Eye (tissue), 1 donor: ENCODE measurements around the gene CPO.

Source experiments
- DNase-seq: peaks from one replicate; pipeline ENCODE4 v3.0.0-alpha.2; 2015

Gene CPO

DNA sequence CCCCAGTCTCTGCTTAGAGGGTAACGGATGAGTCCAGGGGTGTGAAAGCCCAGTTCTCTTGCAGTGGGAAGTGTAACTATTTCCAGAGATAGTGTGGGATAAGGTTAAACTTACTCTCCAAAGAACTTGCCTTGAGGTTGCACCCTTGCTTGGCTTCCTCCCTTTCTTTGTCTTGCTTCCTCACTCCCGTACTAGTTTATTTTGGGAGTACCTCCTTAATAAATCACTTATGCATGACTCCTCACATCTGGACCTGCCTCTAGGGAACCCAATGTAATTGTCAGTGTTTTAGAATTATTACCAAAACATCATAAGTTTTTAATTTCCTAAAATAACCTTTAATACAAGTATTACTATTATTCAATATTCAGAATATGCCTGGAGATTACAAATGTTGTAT is 35.2 kb downstream of the CPO start:
- no peak for DNase-seq

DNA sequence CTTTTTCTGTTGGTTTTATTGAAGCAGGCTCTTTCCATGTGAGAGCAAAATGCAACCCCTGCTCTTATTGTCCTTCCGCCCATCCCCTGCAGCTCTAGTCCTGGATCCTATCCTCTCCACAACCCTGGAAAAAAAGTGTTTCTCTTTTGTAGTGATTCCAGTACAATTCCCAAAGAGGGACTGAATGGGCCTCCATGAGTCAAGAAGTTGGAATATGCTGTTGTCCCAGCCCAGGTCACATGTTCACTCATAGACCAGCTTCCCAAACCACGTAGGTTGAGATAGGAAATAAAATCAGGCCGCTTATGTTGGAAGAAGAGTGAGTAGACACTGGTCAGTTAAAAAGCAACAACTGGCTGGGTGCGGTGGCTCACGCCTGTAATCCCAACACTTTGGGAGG is 39.4 kb downstream of the CPO start:
- DNase-seq, result no peak

DNA sequence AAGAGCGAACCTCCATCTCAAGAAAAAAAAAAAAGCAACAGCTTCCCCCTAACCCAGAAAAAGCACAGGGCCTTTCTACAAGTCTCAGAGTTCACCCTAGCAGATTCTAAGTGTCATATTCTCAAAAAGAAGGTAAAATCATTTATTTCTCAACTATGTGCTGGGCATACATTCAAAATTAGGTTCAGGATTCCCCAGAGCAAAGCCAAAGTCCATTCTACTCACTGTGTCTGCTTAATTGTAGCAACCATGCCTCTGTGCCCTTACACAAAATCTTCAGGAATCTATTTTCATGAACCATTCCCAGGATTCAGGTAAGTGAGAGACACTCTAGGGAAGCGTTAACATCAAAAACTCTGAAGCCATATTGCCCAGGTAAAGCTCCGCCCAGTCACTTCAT is 40.0 kb downstream of the CPO start:
- no peak for DNase-seq

DNA sequence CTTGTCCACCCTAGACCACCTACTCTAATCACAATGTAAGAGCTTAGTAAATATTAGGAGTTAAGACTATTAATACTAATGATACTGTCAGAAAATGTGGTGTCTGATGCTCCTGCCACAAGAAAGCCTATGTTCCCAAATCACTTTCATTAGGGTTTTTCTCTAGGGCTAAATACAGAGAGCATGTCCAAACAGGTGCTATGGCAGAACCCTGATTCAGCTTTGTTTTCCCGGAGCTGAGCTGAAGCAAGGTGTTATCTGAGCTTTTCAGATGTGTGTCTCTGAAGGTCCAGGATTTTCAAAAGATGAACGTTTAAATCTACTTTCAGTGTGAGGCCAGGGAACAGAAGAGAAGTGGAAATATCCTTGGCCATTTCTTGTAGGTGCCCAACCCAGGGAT is 40.6 kb downstream of the CPO start:
- no peak for DNase-seq

DNA sequence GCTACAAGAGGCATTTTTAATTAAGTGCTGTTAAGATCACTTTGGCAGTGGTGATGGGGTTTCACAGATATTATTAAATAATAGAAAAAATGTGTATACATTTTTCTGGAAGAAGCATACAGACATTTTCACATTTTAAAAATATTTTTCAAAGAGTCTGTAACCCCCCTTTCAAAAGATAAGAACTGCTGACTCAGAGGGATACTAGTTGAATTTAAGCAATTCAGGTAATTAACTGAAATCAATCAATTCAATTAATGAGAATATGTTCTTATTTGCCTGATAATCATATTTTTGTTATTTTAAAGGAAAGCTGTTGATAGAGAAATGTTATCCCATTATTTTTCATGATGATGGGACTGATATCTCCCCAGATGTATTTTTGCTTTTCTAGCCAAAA is 41.1 kb downstream of the CPO start:
- DNase-seq, result no peak

DNA sequence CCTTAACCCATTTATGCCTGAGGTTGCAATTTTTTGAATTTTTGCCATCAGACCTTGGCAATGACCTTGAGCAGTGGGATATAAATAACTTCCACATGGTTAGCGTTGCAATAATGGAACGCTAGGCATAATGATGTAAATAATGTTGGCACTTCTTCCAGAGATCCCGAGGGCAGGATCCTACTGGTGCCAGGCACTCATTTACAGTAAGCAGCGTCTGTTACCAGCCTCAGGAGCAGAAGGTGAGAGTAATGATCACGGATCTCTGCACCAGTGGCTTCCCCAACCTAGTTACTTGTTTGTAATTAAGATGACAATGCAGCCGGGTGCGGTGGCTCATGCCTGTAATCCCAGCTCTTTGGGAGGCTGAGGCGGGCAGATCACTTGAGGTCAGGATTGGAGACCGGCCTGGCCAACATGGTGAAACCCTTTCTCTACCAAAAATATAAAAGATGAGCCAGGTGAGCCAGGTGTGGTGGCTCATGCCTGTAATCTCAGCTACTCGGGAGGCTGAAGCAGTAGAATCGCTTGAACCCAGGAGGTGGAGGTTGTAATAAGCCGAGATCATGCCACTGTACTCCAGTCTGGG is 41.9 kb downstream of the CPO start:
- DNase-seq, result peak; percentile 27

DNA sequence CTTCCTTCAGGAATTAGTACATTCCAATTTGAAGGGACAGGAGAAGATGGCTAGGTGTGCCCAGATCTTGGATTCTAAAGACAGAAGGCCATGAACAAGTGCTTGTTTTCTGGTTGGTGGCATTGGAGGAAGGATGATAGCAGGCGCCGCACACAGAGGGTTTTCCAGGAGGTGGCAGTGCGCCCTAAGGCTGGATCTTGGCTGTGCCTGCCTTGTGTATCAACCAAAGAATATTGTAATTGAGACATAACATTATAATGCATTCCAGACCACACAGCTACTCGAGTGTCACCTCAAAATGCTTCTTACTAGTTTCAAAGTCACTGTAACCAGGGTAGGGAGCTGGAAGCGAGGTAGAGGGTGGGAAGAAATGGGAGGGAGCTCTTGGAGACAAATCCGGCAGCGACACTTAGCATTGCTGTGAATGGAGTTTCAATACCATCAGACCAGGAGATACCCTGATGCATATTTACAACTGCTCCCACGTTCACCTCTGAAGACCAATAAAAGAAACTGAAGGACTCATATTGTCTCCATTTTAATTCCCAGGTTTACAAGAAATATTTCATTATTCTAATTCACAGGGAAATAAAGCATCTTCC is 42.5 kb downstream of the CPO start:
- DNase-seq, result peak; percentile 92

DNA sequence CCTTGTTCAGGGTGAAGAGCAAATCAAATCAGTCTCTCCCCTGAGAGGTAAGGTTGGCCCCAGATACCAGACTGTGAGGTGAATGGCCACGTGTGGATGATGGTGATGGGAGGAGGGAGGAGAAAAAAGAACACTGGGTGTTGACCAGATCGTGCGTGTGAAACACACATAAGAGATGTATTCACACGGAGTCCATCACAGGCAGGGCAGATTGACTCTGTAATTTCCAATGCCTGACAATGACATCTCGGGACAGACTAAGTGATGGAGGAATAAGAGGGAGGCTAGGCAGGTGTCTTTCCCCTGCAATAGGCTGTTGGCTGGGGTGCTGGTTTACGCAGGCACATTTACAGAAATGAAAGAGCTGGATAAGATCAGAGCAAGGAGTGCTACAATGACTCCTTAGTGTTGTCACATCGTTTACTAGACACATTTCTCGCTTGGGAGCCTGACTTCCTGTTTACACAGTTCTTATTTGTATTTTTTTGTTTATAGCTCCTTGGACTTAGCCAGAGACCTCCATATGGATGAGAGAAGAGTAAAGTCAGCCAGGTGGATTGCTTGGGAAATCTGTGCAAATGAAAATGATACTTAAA is 43.1 kb downstream of the CPO start:
- no peak for DNase-seq

DNA sequence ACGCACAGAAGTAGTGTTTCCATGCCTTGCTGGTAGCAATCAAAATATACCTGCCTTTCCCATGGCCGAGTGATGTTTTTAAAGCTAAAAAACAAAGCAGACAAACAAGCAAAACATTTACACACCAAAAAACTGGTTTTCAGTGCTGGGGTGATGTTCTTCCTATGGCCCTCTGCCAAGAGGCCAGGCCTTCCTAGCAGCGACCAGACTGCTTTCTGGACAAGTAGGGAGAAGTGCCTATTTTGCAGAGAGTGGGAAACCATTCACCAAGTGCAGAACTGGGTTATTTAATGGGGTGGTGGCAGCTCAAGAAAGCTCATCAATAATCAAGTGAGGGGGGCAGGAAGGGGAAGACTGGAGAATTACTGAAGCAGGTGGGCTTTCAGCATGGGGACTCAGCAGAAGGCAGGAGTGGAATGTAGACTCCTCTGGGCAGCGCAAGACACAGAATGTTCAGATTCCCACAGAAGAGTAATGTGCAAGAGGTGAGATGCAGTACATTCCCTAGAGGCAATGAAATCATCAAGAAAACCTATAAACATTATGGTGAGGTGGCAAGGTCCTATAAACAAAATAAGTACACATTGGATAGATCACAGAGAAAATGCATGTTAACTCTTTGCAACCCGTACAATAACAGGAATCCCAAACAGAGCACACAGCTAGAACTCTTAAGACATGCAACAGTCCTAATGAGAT is 44.0 kb downstream of the CPO start:
- no peak for DNase-seq

DNA sequence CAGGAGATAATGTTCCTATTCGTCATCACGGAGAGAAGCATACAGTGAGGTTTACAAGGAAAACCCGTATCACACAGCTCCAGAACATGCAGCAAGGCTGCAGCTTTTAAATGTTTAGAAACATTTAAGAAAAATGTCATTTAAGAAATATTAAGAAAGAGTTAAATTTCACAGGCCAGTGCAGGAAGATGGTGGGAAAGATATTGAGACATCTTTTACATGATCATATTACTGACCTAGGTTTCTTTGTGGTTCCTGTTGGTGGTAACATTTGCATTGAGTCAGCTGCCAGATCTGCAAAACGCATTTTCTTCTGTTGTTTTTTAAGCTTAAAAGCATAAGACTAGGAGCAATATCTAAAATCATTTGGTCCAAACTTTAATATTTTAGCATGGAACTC is 44.9 kb downstream of the CPO start:
- no peak for DNase-seq

DNA sequence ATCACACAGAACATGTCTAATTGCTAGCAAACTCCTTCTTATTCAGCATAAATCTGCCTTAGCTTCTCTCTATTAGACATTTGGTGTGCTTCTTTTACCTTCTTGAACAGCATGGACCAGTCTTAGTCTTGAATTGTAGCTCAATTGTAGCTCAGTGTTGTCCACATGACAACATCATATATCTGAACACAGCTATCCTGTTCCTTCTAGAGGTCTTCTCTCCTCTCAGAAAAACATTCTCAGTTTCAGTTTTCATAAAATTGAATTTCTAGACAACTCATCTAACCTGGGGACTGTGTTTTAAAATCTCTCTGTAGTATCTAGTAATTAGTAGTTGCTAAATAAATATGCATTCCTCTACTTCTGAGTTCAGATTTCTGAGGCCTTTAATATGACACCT is 47.6 kb downstream of the CPO start:
- DNase-seq, result no peak

DNA sequence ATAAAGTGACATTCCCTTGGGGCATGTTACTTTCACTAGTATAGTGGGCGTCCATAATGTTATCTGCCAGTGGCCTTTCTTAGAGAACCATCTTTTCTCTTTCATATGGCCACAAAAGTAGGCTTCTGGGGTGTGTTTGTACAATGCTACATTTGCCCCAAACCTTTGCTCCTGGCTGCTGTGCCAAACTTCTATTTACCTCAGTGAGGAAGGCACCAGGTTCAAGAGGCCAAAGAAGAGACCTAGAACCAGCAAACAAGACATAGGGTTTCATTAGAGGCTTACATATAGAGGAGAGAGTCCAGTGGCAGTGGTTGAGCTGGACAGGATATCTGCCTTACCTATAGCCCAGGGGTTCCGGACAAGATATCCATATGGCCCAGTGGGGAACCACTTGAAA is 48.5 kb downstream of the CPO start:
- DNase-seq, result no peak

DNA sequence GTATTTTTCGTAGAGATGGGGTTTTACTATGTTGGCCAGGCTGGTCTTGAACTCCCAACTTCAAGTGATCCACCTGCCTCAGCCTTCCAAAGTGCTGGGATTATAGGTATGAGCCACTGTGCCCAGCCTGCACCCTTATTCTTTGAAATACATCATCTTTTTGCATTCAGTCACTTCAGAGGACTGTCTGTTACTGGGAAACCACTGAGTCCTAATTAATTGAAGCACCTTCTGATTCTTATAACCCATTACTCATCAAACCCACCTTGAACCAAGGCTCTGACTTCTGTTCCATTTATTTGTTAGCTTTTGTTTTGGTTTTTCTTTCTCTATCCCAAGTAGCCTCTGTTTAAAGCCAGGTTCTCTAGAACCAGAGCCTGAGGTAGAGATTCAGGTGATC is 49.6 kb downstream of the CPO start:
- no peak for DNase-seq

DNA sequence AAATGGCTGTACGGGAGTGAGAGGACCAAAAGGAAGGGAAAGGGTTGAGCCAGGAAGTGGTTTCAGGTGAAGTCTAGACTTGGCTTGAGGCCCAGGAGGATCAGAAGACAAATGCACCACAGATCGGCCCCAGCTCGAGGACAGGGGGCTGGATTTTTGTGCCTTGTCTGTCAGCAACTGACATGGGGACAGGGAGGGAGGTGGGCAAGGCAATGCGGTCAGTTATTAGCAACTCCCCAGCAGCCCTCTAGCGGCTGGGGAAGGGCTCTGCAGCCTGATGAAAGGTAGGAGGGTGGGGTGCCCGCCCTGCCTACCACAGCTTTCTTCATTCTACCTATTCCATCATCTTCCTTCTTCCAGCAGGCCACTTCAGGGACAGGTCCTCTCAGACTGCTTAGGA is 50.0 kb downstream of the CPO start:
- DNase-seq, result no peak

DNA sequence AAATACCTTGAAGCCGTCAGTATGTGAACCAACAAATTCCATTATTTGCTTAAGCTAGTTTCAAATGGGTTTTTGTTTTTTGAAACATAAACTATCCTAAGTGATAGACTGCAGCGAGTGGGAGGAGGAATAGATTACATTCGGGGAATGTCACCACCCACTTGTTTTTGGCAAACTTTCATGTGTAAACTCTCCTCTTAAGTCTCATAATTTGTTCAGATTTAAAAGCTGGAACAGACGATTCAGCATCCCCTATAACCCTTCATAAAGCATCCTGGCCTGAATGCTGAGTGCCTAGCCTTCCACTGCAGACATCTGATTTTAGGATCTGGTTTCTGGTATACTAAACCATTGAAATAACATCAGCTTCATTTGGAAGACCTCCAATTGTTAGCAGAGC is 51.0 kb downstream of the CPO start:
- no peak for DNase-seq

DNA sequence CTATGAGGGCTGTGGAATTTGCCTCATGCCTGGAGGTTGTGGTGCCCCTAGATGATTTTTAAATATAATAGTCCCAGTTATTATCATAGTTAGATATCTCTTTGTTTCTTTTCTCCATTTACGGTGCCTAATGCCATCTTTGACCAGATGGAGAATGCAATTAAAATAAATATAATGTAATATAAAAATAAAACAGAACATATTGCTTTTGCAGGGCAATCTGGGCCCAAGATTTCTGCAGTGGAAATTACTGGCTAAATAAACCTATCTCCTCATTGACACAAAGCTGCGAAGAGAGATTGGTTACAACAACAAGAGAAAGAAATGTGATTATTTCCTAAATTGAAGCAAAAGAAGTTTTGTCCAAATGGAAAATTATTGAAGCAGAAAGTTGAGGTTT is 51.8 kb downstream of the CPO start:
- DNase-seq, result no peak

DNA sequence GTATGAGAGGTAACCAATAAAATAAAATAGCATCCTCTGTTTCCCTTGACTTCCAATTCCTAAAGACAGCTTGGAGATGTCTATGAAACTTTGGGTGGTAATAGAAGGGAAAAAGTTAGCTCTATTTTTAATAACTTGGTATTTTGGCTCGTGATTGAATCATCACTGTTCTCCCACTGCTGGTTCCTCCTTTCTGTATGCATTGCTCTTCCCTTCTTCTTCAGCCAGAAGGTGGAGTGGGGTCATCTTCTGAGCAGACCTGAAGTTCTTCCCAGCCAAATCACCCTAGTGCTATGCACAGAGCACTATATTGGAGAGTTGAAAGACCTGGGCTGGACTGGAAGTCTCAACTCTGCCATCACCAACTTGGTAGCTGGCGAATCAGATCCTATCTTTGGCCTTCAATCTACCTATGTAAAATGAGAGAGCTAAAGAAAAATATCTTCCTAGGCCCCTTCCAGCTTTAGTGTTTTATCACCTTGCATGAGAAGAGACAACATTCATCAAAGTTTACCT is 54.1 kb downstream of the CPO start:
- DNase-seq, result no peak

DNA sequence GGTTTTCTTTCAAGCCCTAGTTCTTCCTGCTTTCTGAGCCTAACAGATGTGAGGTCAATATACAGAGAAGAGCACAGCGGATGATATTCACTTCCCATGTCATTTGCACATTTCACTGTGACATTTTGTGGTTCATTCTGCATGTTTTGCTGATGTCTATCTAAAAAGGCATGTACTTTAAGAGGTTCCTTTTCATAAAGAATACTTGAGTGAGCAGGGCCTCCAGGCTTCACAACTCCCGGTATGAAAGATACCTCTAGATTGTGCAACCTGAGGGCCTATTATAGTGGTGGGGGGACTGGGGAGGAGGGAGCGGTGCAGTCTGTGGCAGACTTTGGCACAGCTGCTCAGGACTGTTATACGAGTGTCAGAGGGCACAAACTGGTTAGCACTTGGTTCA is 54.6 kb downstream of the CPO start:
- DNase-seq, result no peak

DNA sequence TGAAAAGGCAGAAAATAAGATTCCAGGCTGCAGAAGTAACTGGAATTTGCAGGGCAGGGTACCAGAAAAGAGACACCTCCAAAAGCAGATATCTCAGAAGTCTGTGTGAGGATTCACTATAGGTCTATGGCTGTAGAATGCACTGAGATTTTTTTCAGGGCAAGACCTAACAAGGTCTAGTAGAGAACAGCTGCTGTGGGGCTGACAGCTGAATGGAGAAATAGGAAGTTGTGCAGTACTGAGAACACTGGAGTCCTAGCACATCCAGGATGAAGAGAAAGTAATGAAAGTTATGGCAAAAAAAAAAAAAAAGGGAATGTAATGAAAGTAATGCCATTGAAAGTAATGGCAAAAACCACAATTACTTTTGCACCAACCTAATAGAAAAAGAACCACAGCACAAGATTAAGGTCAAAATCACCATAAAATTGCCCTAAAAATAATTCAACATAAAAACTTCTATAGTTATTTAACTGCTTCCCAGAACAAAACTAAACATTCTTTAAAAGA is 57.3 kb downstream of the CPO start:
- DNase-seq, result no peak

DNA sequence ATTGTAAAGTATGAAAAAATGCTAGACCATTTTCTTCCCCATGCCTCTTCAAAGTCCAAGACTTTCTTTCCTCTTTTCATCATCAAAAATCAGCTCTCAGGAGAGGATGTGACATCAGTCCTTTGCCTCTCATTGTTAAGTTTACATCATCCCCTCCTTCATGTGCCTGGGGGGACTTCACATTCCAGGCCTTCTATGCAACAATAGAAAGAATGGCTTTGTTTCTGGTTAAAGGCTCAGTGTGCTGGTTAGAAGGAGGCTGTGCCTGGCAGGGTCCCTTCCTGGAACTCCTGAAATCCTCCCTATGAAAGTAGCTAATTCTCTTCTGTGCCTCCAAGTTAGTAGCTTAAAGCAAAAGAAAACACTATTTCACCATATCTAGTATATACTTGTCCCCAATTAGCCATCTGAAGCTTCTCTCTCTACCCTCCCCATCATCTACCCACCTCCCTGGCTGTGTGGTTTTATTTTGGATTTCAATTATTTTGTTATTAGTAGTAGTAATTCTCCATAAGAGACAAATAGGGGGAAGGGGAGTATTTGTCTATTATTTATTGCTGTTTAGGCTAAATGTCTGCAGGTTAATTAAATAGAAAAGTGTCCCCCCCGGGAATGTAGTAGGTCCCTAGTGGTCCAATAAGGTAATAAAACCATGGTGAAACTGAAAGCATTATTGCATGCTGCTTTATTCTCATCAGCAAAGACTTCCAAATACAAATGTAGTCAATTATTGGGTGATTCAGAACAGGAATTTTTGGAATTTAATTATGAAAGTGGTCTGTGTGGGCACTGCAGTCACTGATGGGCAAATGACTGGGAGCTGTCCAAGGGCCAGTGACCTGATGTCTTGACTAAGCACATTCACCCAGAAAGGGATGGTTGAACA is 69.0 kb downstream of the CPO start:
- DNase-seq, result peak; percentile 67

DNA sequence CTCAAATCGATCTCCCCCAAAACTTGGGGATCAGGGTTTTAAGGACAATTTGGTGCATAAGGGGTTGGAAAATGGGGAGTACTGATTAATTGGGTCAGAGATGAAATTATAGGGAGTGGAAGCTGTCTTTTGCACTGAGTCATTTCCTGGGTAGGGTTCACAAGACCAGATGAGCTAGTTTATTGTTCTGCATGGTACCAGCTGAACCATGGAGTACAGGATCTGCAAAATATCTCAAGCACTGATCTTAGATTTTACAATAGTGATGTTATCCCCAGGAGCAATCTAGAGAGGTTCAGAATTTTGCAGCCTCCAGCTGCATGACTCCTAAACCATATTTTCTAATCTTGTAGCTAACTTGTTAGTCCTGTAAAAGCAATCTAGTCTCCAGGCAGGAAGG is 73.1 kb downstream of the CPO start:
- no peak for DNase-seq

DNA sequence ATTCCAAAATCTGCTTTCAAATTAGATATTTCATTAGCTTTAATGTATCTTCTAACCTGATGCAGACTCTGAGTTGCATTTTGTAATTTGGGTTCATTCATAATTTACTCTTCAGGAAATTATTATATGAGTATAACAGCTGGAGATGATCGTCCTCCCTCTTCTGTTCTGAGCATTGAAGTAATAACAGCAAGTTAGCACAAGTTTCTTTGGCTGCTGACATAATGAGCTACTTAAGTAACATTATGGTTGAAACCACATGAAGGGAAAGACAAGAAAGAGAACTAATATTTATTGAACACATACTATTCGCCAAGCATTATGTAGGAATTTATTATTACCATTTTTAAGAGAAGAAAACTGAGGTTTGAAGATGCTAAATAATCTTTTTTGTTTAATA is 75.1 kb downstream of the CPO start:
- DNase-seq, result no peak

DNA sequence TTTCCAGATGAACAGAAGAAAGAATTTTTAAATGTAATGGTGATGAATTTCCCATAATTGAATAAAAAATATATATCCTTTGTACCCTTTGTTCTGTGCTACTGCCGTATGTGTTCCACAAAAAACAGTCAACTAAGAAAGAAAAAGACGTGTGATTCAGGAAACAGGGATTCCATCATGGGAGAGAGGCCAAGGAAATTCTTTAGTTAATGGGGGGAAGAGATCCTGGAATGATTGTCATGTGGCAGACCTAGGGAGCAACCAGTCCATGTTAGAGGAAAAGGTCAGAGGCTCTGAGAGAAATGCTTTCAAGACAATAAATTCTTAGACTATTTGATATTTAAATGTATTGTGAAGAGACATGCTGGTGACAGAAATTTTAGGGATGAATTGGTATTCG is 76.6 kb downstream of the CPO start:
- DNase-seq, result no peak
